Liver (tissue), 9 donors: Measurements from ENCODE around the gene GALNT16. TPM values are rescaled to one million over a fixed set of nuclear protein-coding genes. Genes with fewer than 3 reads are reported as not detected.
"Not testable (repeated sequence)": the region's sequence is repeated elsewhere in the genome, so short reads cannot be mapped to it uniquely, and the experiment has no call there.

Experiments used
- DNase-seq: peaks from one replicate; pipeline ENCODE4 v3.0.0-alpha.2; 2017; ENCODE audit warnings: low spot score
- H3K27ac ChIP-seq, 2 donors: one replicate each; pipeline ENCODE4 v1.7.0; 2013; ENCODE audit warnings: inconsistent platforms in 2 of 2, low read length in 2 of 2, control low read depth in 1 of 2, low read depth in 1 of 2, mild to moderate bottlenecking in 1 of 2
- H3K27me3 ChIP-seq, 4 donors: one replicate each; pipeline versions ENCODE4 v1.6.1 to v1.7.0; 2013; ENCODE audit warnings: low read length in 3 of 4, inconsistent platforms in 1 of 4, mild to moderate bottlenecking in 1 of 4, moderate library complexity in 1 of 4; ENCODE audit not compliant: control insufficient read depth in 4 of 4, insufficient read depth in 4 of 4
- H3K36me3 ChIP-seq, 4 donors: one replicate each; pipeline versions ENCODE4 v1.6.1 to v1.7.0; 2013; ENCODE audit warnings: low read length in 3 of 4, mild to moderate bottlenecking in 3 of 4, low read depth in 1 of 4, moderate library complexity in 1 of 4; ENCODE audit not compliant: control insufficient read depth in 4 of 4, insufficient read depth in 3 of 4
- H3K4me1 ChIP-seq, 4 donors: one replicate each; pipeline versions ENCODE4 v1.6.1 to v1.7.0; 2013; ENCODE audit warnings: low read length in 3 of 4, mild to moderate bottlenecking in 3 of 4, moderate library complexity in 1 of 4; ENCODE audit not compliant: control insufficient read depth in 4 of 4, insufficient read depth in 4 of 4
- H3K4me3 ChIP-seq, 3 donors: one replicate each; pipeline versions ENCODE4 v1.6.1 to v1.7.0; 2013; ENCODE audit warnings: low read length in 3 of 3, control low read depth in 1 of 3, low read depth in 1 of 3, mild to moderate bottlenecking in 1 of 3
- H3K9ac ChIP-seq, 2 donors: one replicate each; pipeline ENCODE4 v1.7.0; 2013; ENCODE audit warnings: low read length in 2 of 2, mild to moderate bottlenecking in 2 of 2, moderate library complexity in 2 of 2, control low read depth in 1 of 2, low read depth in 1 of 2
- H3K9me3 ChIP-seq, 4 donors: one replicate each; pipeline versions ENCODE4 v1.6.1 to v1.7.0; 2013; ENCODE audit warnings: low read length in 3 of 4; ENCODE audit not compliant: control insufficient read depth in 4 of 4
- EGR1 ChIP-seq, 2 donors: IDR thresholded peaks; 2 replicates each; pipeline ENCODE4 v1.6.1; 2016 to 2018; ENCODE audit warnings: antibody characterized with exemption in 2 of 2, low read depth in 2 of 2
- FOXA1 ChIP-seq: IDR thresholded peaks from 2 replicates; pipeline ENCODE4 v1.6.1; 2016; ENCODE audit warnings: antibody characterized with exemption
- HNF4G ChIP-seq: IDR thresholded peaks from 2 replicates; pipeline ENCODE4 v1.6.1; 2016; ENCODE audit warnings: antibody characterized with exemption
- JUND ChIP-seq, 2 donors: IDR thresholded peaks; 2 replicates each; pipeline ENCODE4 v1.6.1; 2016; ENCODE audit warnings: antibody characterized with exemption in 2 of 2
- RAD21 ChIP-seq, 2 donors: IDR thresholded peaks; 2 replicates each; pipeline ENCODE4 v1.6.1; 2016; ENCODE audit warnings: antibody characterized with exemption in 2 of 2, mild to moderate bottlenecking in 2 of 2
- YY1 ChIP-seq: IDR thresholded peaks from 2 replicates; pipeline ENCODE4 v1.6.1; 2016; ENCODE audit warnings: antibody characterized with exemption, mild to moderate bottlenecking
- WGBS: extraction: QIAGEN DNeasy Blood & Tissue Kit; methylation state at CpG from one replicate; pipeline ENCODE4 v1.1.7; 2013; 5-methylcytosine and 5-hydroxymethylcytosine counted together
- polyA plus RNA-seq, 2 donors: library from polyadenylated mRNA; stranded (reverse) in 1 of 2; unstranded in 1 of 2; fragments of 200-250 nt in 1 of 2; fragments of >200 nt in 1 of 2; fragmentation: Nextera tagmentation in 1 of 2; extraction: Ambion mirVana in 1 of 2; gene quantifications; one replicate each; pipeline versions ENCODE4 v1.2.1 to v1.2.3, GENCODE V29; 2013 to 2015
- total RNA-seq, 2 donors: library from RNA; depleted of rRNA; stranded (reverse); fragments of >200 nt; gene quantifications; one replicate each; pipeline ENCODE4 v1.2.3, GENCODE V29; 2014
- TF ChIP-seq, protein P1 (sequence below): IDR thresholded peaks from 2 replicates; pipeline ENCODE4 v1.6.1; 2016; ENCODE audit warnings: antibody characterized with exemption, mild to moderate bottlenecking
- TF ChIP-seq, protein P2 (sequence below): fragments of 150-350 bp; IDR thresholded peaks from 2 replicates; pipeline ENCODE4 v1.5.1; 2017; ENCODE audit warnings: improper control_type of control experiment, low read depth, low read length; ENCODE audit not compliant: missing input control
- TF ChIP-seq, protein P3 (sequence below): IDR thresholded peaks from 2 replicates; pipeline ENCODE4 v1.6.1; 2016; ENCODE audit warnings: antibody characterized with exemption
- TF ChIP-seq, protein P4 (sequence below): IDR thresholded peaks from 2 replicates; pipeline ENCODE4 v1.6.1; 2016; ENCODE audit warnings: antibody characterized with exemption
- donor health status: healthy.
- donor health status: healthy.
- donor health status: healthy.
- donor health status: healthy.
- donor health status: healthy.

Gene GALNT16
- total and polyA plus RNA-seq, 4 donors = 0.25 to 1.2 (median 0.71) TPM

DNA sequence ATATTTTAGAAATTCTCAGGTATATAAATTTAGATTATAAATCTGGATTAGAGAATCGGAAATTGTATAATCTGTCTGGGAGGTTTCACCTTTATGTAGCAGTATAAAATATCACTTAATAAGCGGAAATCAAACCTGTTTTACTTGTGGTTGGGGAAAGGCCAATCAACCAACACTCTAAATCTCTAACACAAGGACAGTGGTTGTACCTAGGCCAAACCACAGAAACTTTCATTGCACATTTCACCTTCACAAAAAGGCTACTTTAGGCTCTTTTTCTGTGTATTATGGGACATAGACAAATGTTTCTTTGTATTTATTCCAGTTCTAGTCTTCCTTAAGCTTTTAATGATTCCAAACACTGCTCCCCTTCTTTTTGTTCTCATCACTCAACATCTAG is 118.3 kb downstream of the GALNT16 start:
- Histone ChIP-seq H3K4me3 (no peak overlapping the region), H3K9ac (no peak overlapping the region), H3K27ac (no peak overlapping the region), H3K4me1 (no peaks in the 10 kb centered on the region), H3K9me3 (peaks cover 0 to 2% (median 0%) of the 10 kb centered on the region in 4 donors), H3K36me3 (peaks cover 8 to 26% (median 17%) of the 10 kb centered on the region in 4 donors), H3K27me3 (no peaks in the 10 kb centered on the region)
- no peak for TF ChIP-seq HNF4G
- no peak for DNase-seq
- 98% methylated on average over 2 of the region's 2 CpGs for WGBS

DNA sequence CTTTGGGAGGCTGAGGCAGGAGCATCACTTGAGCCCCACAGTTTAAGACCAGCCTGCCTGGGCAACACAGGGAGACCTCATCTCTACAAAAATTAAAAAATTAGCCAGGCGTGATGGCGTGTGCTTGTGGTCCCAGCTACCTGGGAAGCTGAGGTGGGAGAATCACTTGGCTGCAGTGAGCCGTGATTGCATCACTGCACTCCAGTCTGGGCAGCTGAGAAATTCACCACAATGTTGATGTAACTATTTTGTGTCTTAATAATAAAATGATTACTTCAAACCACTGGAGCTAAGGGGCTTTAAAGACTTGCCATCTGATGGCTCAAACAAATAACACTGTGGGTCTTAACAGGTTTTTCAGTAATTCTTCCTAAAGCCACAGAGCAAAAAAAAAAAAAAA is 127.4 kb downstream of the GALNT16 start:
- H3K4me3 ChIP-seq = no peak overlapping the region
- no peak for DNase-seq
- no peak overlapping the region for H3K9ac ChIP-seq
- TF ChIP-seq JUND (IDR thresholded peaks at IDR 0.05) = no peak
- TF ChIP-seq, protein P1, sequence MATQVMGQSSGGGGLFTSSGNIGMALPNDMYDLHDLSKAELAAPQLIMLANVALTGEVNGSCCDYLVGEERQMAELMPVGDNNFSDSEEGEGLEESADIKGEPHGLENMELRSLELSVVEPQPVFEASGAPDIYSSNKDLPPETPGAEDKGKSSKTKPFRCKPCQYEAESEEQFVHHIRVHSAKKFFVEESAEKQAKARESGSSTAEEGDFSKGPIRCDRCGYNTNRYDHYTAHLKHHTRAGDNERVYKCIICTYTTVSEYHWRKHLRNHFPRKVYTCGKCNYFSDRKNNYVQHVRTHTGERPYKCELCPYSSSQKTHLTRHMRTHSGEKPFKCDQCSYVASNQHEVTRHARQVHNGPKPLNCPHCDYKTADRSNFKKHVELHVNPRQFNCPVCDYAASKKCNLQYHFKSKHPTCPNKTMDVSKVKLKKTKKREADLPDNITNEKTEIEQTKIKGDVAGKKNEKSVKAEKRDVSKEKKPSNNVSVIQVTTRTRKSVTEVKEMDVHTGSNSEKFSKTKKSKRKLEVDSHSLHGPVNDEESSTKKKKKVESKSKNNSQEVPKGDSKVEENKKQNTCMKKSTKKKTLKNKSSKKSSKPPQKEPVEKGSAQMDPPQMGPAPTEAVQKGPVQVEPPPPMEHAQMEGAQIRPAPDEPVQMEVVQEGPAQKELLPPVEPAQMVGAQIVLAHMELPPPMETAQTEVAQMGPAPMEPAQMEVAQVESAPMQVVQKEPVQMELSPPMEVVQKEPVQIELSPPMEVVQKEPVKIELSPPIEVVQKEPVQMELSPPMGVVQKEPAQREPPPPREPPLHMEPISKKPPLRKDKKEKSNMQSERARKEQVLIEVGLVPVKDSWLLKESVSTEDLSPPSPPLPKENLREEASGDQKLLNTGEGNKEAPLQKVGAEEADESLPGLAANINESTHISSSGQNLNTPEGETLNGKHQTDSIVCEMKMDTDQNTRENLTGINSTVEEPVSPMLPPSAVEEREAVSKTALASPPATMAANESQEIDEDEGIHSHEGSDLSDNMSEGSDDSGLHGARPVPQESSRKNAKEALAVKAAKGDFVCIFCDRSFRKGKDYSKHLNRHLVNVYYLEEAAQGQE = no peak
- TF ChIP-seq, protein P2, sequence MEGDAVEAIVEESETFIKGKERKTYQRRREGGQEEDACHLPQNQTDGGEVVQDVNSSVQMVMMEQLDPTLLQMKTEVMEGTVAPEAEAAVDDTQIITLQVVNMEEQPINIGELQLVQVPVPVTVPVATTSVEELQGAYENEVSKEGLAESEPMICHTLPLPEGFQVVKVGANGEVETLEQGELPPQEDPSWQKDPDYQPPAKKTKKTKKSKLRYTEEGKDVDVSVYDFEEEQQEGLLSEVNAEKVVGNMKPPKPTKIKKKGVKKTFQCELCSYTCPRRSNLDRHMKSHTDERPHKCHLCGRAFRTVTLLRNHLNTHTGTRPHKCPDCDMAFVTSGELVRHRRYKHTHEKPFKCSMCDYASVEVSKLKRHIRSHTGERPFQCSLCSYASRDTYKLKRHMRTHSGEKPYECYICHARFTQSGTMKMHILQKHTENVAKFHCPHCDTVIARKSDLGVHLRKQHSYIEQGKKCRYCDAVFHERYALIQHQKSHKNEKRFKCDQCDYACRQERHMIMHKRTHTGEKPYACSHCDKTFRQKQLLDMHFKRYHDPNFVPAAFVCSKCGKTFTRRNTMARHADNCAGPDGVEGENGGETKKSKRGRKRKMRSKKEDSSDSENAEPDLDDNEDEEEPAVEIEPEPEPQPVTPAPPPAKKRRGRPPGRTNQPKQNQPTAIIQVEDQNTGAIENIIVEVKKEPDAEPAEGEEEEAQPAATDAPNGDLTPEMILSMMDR = no peak
- no peak for TF ChIP-seq YY1
- TF ChIP-seq, protein P3, sequence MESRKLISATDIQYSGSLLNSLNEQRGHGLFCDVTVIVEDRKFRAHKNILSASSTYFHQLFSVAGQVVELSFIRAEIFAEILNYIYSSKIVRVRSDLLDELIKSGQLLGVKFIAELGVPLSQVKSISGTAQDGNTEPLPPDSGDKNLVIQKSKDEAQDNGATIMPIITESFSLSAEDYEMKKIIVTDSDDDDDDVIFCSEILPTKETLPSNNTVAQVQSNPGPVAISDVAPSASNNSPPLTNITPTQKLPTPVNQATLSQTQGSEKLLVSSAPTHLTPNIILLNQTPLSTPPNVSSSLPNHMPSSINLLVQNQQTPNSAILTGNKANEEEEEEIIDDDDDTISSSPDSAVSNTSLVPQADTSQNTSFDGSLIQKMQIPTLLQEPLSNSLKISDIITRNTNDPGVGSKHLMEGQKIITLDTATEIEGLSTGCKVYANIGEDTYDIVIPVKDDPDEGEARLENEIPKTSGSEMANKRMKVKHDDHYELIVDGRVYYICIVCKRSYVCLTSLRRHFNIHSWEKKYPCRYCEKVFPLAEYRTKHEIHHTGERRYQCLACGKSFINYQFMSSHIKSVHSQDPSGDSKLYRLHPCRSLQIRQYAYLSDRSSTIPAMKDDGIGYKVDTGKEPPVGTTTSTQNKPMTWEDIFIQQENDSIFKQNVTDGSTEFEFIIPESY = no peak
- no peak for TF ChIP-seq HNF4G
- TF ChIP-seq FOXA1 = no peak
- TF ChIP-seq RAD21 (IDR thresholded peaks at IDR 0.05) = no peak
- TF ChIP-seq, protein P4, sequence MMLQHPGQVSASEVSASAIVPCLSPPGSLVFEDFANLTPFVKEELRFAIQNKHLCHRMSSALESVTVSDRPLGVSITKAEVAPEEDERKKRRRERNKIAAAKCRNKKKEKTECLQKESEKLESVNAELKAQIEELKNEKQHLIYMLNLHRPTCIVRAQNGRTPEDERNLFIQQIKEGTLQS = no peak
- no peak for TF ChIP-seq EGR1 (IDR thresholded peaks at IDR 0.05; ENCODE audit: low read depth in 2 of 2)
- H3K4me1 ChIP-seq = no peaks in the 10 kb centered on the region
- no peaks in the 10 kb centered on the region for H3K27me3 ChIP-seq
- 94% methylated on average over 3 of the region's 3 CpGs for WGBS
- no peak overlapping the region for H3K27ac ChIP-seq
- H3K36me3 ChIP-seq = peaks cover 7 to 51% (median 39%) of the 10 kb centered on the region in 4 donors
- H3K9me3 ChIP-seq = no peaks in the 10 kb centered on the region

DNA sequence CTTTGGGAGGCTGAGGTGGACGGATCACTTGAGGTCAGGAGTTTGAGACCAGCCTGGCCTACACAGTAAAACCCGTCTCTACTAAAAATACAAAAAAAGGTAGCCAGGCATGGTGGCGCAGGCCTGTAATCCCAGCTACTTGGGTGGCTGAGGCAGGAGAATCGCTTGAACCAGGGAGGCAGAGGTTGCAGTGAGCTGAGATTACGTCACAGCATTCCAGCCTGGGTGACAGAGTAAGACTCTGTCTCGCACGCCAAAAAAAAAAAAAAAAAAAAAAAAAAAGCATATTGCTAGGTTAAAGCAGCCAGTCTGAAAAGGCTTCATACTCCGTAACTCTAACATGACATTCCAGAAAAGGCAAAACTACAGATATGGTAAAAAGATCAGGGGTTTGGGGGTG is 131.4 kb downstream of the GALNT16 start:
- not testable (repeated sequence) for H3K4me1 ChIP-seq, H3K9ac ChIP-seq, H3K4me3 ChIP-seq, DNase-seq, H3K27ac ChIP-seq, H3K9me3 ChIP-seq, H3K27me3 ChIP-seq
- peaks cover 12 to 69% (median 47%) of the 10 kb centered on the region in 4 donors for H3K36me3 ChIP-seq
- WGBS = 87% methylated on average over 8 of the region's 8 CpGs
